Measurements from ENCODE around the gene VIT. TPM values are rescaled to one million over a fixed set of nuclear protein-coding genes. Genes with fewer than 3 reads are reported as not detected.

The VIT gene
- total RNA-seq, 4 donors from 2014 or later: 48.2 to 135 (median 93.4) TPM

GRCh38 chr2:36750101-36750500, 53.6 kb downstream of the VIT start:
- no peak for TF ChIP-seq CTCF (IDR thresholded peaks at IDR 0.05; ENCODE audit: low read depth)

- no peak for TF ChIP-seq CTCF (IDR thresholded peaks at IDR 0.05; ENCODE audit: low read depth)
Measured at GRCh38 chr2:36753706-36754221, 57.3 kb downstream of the VIT start.

- TF ChIP-seq CTCF (IDR thresholded peaks at IDR 0.05; ENCODE audit: low read depth): no peak
Measured at GRCh38 chr2:36754578-36754977, 58.1 kb downstream of the VIT start.

GRCh38 chr2:36756438-36756837, 59.9 kb downstream of the VIT start:
- no peak for TF ChIP-seq CTCF (IDR thresholded peaks at IDR 0.05; ENCODE audit: low read depth)

GRCh38 chr2:36762764-36763490, 66.4 kb downstream of the VIT start:
- no peak for TF ChIP-seq CTCF (IDR thresholded peaks at IDR 0.05; ENCODE audit: low read depth)

GRCh38 chr2:36769106-36769505, 72.6 kb downstream of the VIT start:
- TF ChIP-seq CTCF (IDR thresholded peaks at IDR 0.05; ENCODE audit: low read depth): no peak

- TF ChIP-seq CTCF (IDR thresholded peaks at IDR 0.05; ENCODE audit: low read depth): no peak
Measured at GRCh38 chr2:36770542-36771287, 74.2 kb downstream of the VIT start.
